ENCODE data around the gene ARL4D. TPM values are rescaled to one million over a fixed set of nuclear protein-coding genes. Genes with fewer than 3 reads are reported as not detected.

ARL4D gene
- total RNA-seq, 1 donor from 2014 or later, result 5.9 TPM

DNA sequence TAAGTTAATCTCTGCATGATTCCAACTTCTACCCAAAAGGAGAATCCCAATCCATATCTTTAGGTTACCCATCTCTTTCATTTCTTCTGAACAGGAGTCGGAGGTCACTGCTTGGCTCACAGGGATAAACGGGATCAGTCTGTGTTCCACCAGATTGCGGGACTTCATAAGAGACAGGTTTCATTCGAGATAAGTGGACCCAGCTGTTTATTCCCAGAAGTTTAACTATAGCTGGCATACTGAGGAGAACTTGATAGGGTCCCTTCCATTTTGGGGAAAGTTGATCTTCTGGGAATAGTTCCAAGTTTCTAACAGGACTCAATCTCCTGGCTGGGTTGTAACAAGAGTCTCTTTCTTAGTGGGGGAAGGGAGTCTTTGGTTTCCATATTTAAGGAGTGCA, 45.4 kb upstream of the ARL4D start:
- H3K36me3 Mint-ChIP-seq (ENCODE audit: insufficient read depth), result peaks cover 18% of the 10 kb centered on the region
- TF ChIP-seq, protein P1, sequence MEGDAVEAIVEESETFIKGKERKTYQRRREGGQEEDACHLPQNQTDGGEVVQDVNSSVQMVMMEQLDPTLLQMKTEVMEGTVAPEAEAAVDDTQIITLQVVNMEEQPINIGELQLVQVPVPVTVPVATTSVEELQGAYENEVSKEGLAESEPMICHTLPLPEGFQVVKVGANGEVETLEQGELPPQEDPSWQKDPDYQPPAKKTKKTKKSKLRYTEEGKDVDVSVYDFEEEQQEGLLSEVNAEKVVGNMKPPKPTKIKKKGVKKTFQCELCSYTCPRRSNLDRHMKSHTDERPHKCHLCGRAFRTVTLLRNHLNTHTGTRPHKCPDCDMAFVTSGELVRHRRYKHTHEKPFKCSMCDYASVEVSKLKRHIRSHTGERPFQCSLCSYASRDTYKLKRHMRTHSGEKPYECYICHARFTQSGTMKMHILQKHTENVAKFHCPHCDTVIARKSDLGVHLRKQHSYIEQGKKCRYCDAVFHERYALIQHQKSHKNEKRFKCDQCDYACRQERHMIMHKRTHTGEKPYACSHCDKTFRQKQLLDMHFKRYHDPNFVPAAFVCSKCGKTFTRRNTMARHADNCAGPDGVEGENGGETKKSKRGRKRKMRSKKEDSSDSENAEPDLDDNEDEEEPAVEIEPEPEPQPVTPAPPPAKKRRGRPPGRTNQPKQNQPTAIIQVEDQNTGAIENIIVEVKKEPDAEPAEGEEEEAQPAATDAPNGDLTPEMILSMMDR (IDR thresholded peaks at IDR 0.05; ENCODE audit: unreplicated experiment), result no peak
- no peak overlapping the region for H3K27ac Mint-ChIP-seq
- H3K4me1 Mint-ChIP-seq (ENCODE audit: low read depth), result no peaks in the 10 kb centered on the region
- H3K4me3 Mint-ChIP-seq (ENCODE audit: low read depth), result no peak overlapping the region
- peaks cover 19% of the 10 kb centered on the region for H3K9me3 Mint-ChIP-seq (ENCODE audit: low read depth)
- no peak for DNase-seq (ENCODE audit: low spot score, unreplicated experiment)
- no peaks in the 10 kb centered on the region for H3K27me3 Mint-ChIP-seq

DNA sequence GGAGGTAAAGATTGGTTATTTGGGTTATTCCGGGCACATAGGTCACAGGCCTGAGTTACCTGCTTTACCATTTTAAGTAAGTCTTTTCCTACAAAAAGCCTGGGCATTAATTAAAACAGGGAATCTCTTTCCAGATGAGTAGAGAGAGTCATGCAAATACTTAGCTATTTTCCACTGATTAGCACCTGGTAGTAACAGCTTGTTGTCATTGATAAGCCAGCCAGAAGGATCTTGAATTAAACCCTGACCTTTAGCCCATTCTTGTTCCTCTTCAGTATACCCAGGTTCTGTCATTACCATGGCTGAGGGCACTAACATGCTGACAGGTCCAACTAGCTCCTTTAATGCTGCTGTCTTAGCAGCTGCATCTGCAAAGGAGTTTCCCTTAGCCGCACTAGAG, 44.4 kb upstream of the ARL4D start:
- DNase-seq (ENCODE audit: low spot score, unreplicated experiment), result no peak
- Mint-ChIP-seq H3K4me3 (ENCODE audit: low read depth) (no peak overlapping the region), H3K27me3 (no peaks in the 10 kb centered on the region), H3K4me1 (ENCODE audit: low read depth) (no peaks in the 10 kb centered on the region), H3K27ac (no peak overlapping the region), H3K9me3 (ENCODE audit: low read depth) (peaks cover 14% of the 10 kb centered on the region), H3K36me3 (ENCODE audit: insufficient read depth) (peaks cover 15% of the 10 kb centered on the region)
- TF ChIP-seq, protein P1 (IDR thresholded peaks at IDR 0.05; ENCODE audit: unreplicated experiment), result no peak

DNA sequence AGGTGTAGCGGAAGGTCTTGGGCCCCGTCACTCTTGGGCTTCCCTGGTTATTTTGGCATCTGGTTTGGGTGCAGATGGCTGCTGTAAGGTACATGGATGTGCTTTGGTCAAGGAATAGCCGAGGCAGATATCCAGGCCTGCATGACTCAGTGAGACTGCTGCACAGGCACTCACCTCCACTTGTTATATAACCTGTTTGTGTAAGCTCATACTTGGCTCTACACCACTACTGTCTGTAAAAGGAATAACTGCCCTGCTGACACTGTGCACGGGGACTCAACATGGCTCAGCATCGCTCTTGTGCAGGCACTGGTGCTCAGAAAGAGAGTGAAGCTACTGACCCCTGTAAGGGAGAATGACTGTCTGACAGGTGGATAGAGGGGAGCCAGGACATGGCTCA, 42.3 kb upstream of the ARL4D start:
- H3K27ac Mint-ChIP-seq, result no peak overlapping the region
- peaks cover 8% of the 10 kb centered on the region for H3K36me3 Mint-ChIP-seq (ENCODE audit: insufficient read depth)

DNA sequence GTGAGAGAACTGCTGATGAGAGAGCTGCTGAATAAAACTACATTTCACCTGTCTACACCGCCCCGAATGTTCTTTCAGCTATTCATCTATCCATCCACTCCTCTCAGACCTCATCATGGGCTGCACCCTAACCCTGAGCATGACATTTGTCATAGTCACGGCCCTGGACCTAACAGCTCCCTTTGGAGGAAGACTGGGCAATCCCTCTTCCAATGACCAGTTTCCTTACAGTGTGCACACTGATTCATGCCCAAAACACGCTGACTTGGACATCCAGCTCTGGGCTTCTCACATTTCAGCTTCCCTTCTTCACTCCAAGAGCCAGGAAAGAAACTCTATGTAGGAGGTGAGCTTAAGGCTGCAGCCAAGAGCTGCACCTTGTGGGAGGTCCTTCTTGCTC, 41.8 kb upstream of the ARL4D start:
- DNase-seq (ENCODE audit: low spot score, unreplicated experiment), result no peak
- Mint-ChIP-seq H3K36me3 (ENCODE audit: insufficient read depth) (peaks cover 5% of the 10 kb centered on the region), H3K27me3 (no peaks in the 10 kb centered on the region), H3K4me3 (ENCODE audit: low read depth) (no peak overlapping the region), H3K9me3 (ENCODE audit: low read depth) (peaks cover 3% of the 10 kb centered on the region), H3K27ac (no peak overlapping the region), H3K4me1 (ENCODE audit: low read depth) (peaks cover 3% of the 10 kb centered on the region)
- TF ChIP-seq, protein P1 (IDR thresholded peaks at IDR 0.05; ENCODE audit: unreplicated experiment), result no peak

More for the DNA sequence above, 42.3 kb upstream of the ARL4D start:
- no peaks in the 10 kb centered on the region for H3K27me3 Mint-ChIP-seq
- H3K4me3 Mint-ChIP-seq (ENCODE audit: low read depth), result no peak overlapping the region
- no peak for DNase-seq (ENCODE audit: low spot score, unreplicated experiment)
- H3K9me3 Mint-ChIP-seq (ENCODE audit: low read depth), result peaks cover 3% of the 10 kb centered on the region
- TF ChIP-seq, protein P1 (IDR thresholded peaks at IDR 0.05; ENCODE audit: unreplicated experiment), result no peak
- peaks cover 3% of the 10 kb centered on the region for H3K4me1 Mint-ChIP-seq (ENCODE audit: low read depth)

DNA sequence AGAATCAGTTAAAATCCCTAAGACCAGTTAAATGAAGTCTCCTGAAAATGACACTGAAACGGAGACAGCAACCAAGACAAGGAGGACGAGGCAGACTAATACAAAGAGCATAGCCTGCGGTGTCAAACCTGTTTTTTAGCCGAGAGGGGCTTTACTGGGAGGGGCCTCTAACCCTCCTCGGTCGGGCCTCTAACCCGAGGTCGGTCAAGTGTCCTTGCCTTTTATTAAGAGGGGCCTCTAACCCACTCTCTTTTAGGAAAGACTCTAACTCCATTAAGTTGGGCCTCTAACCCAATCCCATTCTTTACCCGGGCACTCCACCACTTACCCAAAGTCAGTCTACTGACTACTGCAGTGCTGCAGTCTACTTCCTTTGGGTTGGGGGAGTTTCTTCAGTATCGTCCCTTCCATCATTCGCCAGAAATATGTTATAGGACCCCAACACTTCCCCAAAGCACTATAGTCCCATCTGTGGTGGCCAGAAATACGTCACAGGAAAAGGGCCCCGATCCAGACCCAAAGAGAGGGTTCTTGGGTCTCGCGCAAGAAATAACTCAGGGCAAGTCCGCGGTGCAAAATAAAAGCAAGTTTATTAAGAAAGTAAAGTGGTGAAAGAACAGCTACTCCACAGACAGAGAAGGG, 39.2 kb upstream of the ARL4D start:
- H3K4me3 Mint-ChIP-seq (ENCODE audit: low read depth), result peak overlapping the region; percentile 76
- TF ChIP-seq, protein P1 (IDR thresholded peaks at IDR 0.05; ENCODE audit: unreplicated experiment), result no peak
- H3K36me3 Mint-ChIP-seq (ENCODE audit: insufficient read depth), result peaks cover 8% of the 10 kb centered on the region
- H3K27me3 Mint-ChIP-seq, result no peaks in the 10 kb centered on the region
- peak overlapping the region; percentile 100 for H3K27ac Mint-ChIP-seq
- peaks cover 3% of the 10 kb centered on the region for H3K4me1 Mint-ChIP-seq (ENCODE audit: low read depth)
- H3K9me3 Mint-ChIP-seq (ENCODE audit: low read depth), result peaks cover 8% of the 10 kb centered on the region
- no peak for DNase-seq (ENCODE audit: low spot score, unreplicated experiment)
